H1 (cell line): Measurements from ENCODE around the gene LRRTM4. TPM values are rescaled to one million over a fixed set of nuclear protein-coding genes. Genes with fewer than 3 reads are reported as not detected.

Experiments used
- CTBP2 ChIP-seq: IDR thresholded peaks from 2 replicates; pipeline ENCODE4 v1.7.0; 2011; ENCODE audit warnings: borderline replicate concordance, mild to moderate bottlenecking, moderate library complexity, mixed read lengths, low read length; ENCODE audit not compliant: insufficient read depth, insufficient read length
- SP2 ChIP-seq: IDR thresholded peaks from 2 replicates; pipeline ENCODE4 v1.6.1; 2012; ENCODE audit warnings: mild to moderate bottlenecking, low read length, inconsistent platforms
- polyA plus RNA-seq, 7 experiments: library from polyadenylated mRNA; depleted of rRNA in 3 of 7; stranded (reverse) in 5 of 7; unstranded in 2 of 7; fragments of >200 nt in 5 of 7; fragments of 200-250 nt in 2 of 7; gene quantifications; 1 replicate in 5 of 7; 2 replicates in 1 of 7; 4 replicates in 1 of 7; pipeline versions ENCODE4 v1.2.1 to v1.2.3, GENCODE V29; 2011 to 2013; ENCODE audit warnings: missing spikeins in 2 of 7, mixed read lengths in 2 of 7
- total RNA-seq: library from RNA; stranded (reverse); fragmentation: NEBNext Ultra II Directional; extraction: Animal tissue kit (Norgen Biotek cat#: 25700); gene quantifications from 2 replicates; pipeline ENCODE4 v1.2.1, GENCODE V29; 2021

LRRTM4 gene
- total and polyA plus RNA-seq, 2 of the 8 experiments (the other 6 are each of a cell fraction or from before 2014, with no cell fraction given): 3.6 to 9.5 TPM

- no peak for TF ChIP-seq CTBP2
- no peak for TF ChIP-seq SP2
Observed at GRCh38 chr2:77099961-77100360, 422.2 kb downstream of the LRRTM4 start (continued).
